Vagina (tissue), 2 donors: ENCODE data around the gene ENTPD2.

Experiments used
- CTCF ChIP-seq, 3 experiments: fragments of 450-650 bp in 2 of 3; fragments of 200-600 bp in 1 of 3; sonication (generic) in 1 of 3; IDR thresholded peaks; one replicate each; pipeline ENCODE4 v1.5.1; 2017 to 2019; ENCODE audit warnings: antibody characterized with exemption in 3 of 3, mild to moderate bottlenecking in 2 of 3, moderate library complexity in 2 of 3
- POLR2AphosphoS5 ChIP-seq, 2 donors: sonication (generic); formaldehyde crosslinking; IDR thresholded peaks; one replicate each; pipeline ENCODE4 v1.9.0; 2017; ENCODE audit warnings: antibody characterized with exemption in 2 of 2, mild to moderate bottlenecking in 2 of 2, low read depth in 1 of 2; ENCODE audit not compliant: insufficient read depth in 1 of 2

GRCh38 chr9:137038916-137039315 lies 14.9 kb downstream of the ENTPD2 start:
- TF ChIP-seq CTCF (IDR thresholded peaks at IDR 0.05) (no peak), POLR2AphosphoS5 (IDR thresholded peaks at IDR 0.05; ENCODE audit: insufficient read depth in 1 of 2, low read depth in 1 of 2) (no peak)
